Measurements from ENCODE around the gene ELANE. TPM values are rescaled to one million over a fixed set of nuclear protein-coding genes. Genes with fewer than 3 reads are reported as not detected.
"Not testable (repeated sequence)": the region's sequence is repeated elsewhere in the genome, so short reads cannot be mapped to it uniquely, and the experiment has no call there.

ELANE gene
- total RNA-seq, 1 experiment from 2014 or later = not detected

DNA sequence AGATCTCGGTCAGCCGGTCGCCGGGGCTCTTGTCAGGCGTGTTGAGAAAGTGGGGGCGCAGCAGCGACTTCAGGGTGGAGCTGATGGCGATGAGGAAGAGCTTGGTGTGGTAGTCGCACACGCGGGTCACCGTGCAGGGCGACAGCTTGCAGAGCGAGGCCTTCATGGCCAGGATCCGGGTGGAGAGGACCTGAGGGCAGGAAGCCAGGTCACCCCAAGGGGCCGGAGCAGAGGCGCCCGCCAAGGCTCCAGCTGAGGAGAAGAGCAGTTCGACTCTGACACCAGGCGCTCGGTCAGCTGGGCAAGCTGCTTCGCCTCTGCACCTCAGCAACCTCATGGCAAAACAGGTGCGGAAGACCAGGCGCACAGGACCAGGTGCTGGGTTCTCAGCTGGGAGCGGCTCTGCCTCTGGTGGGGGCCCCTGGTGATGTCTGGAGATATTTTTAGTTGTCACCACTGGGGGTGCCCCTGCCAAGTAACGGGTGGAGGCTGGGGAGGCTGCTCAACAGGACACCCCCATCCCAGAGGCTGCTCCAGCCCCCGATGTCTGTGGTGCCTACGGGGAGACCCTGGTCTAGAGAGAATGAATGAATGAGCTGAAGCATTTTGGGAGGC lies 23.3 kb downstream of the ELANE start:
- Mint-ChIP-seq H3K9me3 (ENCODE audit: unreplicated experiment) (no peaks in the 10 kb centered on the region), H3K36me3 (ENCODE audit: insufficient read depth, unreplicated experiment) (peaks cover 59% of the 10 kb centered on the region), H3K27ac (ENCODE audit: unreplicated experiment) (no peak overlapping the region), H3K4me1 (ENCODE audit: low read depth, unreplicated experiment) (no peaks in the 10 kb centered on the region), H3K27me3 (ENCODE audit: insufficient read depth, unreplicated experiment) (no peaks in the 10 kb centered on the region), H3K4me3 (ENCODE audit: unreplicated experiment) (no peak overlapping the region)
- TF ChIP-seq, protein P1, sequence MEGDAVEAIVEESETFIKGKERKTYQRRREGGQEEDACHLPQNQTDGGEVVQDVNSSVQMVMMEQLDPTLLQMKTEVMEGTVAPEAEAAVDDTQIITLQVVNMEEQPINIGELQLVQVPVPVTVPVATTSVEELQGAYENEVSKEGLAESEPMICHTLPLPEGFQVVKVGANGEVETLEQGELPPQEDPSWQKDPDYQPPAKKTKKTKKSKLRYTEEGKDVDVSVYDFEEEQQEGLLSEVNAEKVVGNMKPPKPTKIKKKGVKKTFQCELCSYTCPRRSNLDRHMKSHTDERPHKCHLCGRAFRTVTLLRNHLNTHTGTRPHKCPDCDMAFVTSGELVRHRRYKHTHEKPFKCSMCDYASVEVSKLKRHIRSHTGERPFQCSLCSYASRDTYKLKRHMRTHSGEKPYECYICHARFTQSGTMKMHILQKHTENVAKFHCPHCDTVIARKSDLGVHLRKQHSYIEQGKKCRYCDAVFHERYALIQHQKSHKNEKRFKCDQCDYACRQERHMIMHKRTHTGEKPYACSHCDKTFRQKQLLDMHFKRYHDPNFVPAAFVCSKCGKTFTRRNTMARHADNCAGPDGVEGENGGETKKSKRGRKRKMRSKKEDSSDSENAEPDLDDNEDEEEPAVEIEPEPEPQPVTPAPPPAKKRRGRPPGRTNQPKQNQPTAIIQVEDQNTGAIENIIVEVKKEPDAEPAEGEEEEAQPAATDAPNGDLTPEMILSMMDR (IDR thresholded peaks at IDR 0.05; ENCODE audit: insufficient read depth in 1 of 2, low read depth in 1 of 2, low read length in 1 of 2, severe bottlenecking in 1 of 2, unreplicated experiment in 1 of 2) = no peak
- CTCF ChIA-PET = no interaction called here
- Histone ChIP-seq H3K27me3 (replicated peaks; ENCODE audit: control insufficient read depth, insufficient read depth, low read length) (no peaks in the 10 kb centered on the region), H3K4me1 (no peaks in the 10 kb centered on the region), H3K36me3 (ENCODE audit: control insufficient read depth, insufficient read depth, low read length) (peaks cover 3% of the 10 kb centered on the region), H3K4me3 (ENCODE audit: low read depth, low read length) (no peak overlapping the region), H3K9me3 (no peaks in the 10 kb centered on the region)
- intact Hi-C loops (cut with micrococcal nuclease; ENCODE audit: unreplicated experiment) = no loop called here
- DNase-seq = no peak
- no TSS peak for BruUV-seq (replicated peaks)
- POLR2A ChIA-PET = no interaction called here

- H3K4me1 Mint-ChIP-seq (ENCODE audit: low read depth, unreplicated experiment) = no peaks in the 10 kb centered on the region
- DNase-seq = no peak
- no peaks in the 10 kb centered on the region for H3K4me1 ChIP-seq
- H3K27ac Mint-ChIP-seq (ENCODE audit: unreplicated experiment) = no peak overlapping the region
- H3K36me3 ChIP-seq (ENCODE audit: control insufficient read depth, insufficient read depth, low read length) = peaks cover 1% of the 10 kb centered on the region
- H3K36me3 Mint-ChIP-seq (ENCODE audit: insufficient read depth, unreplicated experiment) = peaks cover 53% of the 10 kb centered on the region
- intact Hi-C loops (cut with micrococcal nuclease; ENCODE audit: unreplicated experiment) = no loop called here
- H3K27me3 Mint-ChIP-seq (ENCODE audit: insufficient read depth, unreplicated experiment) = no peaks in the 10 kb centered on the region
- TF ChIP-seq, protein P1 (IDR thresholded peaks at IDR 0.05; ENCODE audit: insufficient read depth in 1 of 2, low read depth in 1 of 2, low read length in 1 of 2, severe bottlenecking in 1 of 2, unreplicated experiment in 1 of 2) = no peak
- no peaks in the 10 kb centered on the region for H3K9me3 Mint-ChIP-seq (ENCODE audit: unreplicated experiment)
- H3K4me3 Mint-ChIP-seq (ENCODE audit: unreplicated experiment) = no peak overlapping the region
- no peaks in the 10 kb centered on the region for H3K9me3 ChIP-seq
- ChIA-PET POLR2A (no interaction called here), CTCF (no interaction called here)
- H3K4me3 ChIP-seq (ENCODE audit: low read depth, low read length) = no peak overlapping the region
- no TSS peak for BruUV-seq (replicated peaks)
- H3K27me3 ChIP-seq (replicated peaks; ENCODE audit: control insufficient read depth, insufficient read depth, low read length) = no peaks in the 10 kb centered on the region
Measured at GRCh38 chr19:876089-876488, 24.0 kb downstream of the ELANE start.

- ChIA-PET POLR2A (no interaction called here), CTCF (no interaction called here)
- H3K4me3 ChIP-seq (ENCODE audit: low read depth, low read length) = no peak overlapping the region
- no peaks in the 10 kb centered on the region for H3K27me3 ChIP-seq (replicated peaks; ENCODE audit: control insufficient read depth, insufficient read depth, low read length)
- TF ChIP-seq, protein P1 (IDR thresholded peaks at IDR 0.05; ENCODE audit: insufficient read depth in 1 of 2, low read depth in 1 of 2, low read length in 1 of 2, severe bottlenecking in 1 of 2, unreplicated experiment in 1 of 2) = no peak
- no peaks in the 10 kb centered on the region for H3K9me3 Mint-ChIP-seq (ENCODE audit: unreplicated experiment)
- no peak overlapping the region for H3K27ac Mint-ChIP-seq (ENCODE audit: unreplicated experiment)
- no peaks in the 10 kb centered on the region for H3K27me3 Mint-ChIP-seq (ENCODE audit: insufficient read depth, unreplicated experiment)
- no peaks in the 10 kb centered on the region for H3K4me1 Mint-ChIP-seq (ENCODE audit: low read depth, unreplicated experiment)
- no peak for DNase-seq
- H3K36me3 Mint-ChIP-seq (ENCODE audit: insufficient read depth, unreplicated experiment) = peaks cover 53% of the 10 kb centered on the region
- intact Hi-C loops (cut with micrococcal nuclease; ENCODE audit: unreplicated experiment) = no loop called here
- no peaks in the 10 kb centered on the region for H3K4me1 ChIP-seq
- peaks cover 1% of the 10 kb centered on the region; the same call in 1 of the 2 replicates for H3K36me3 ChIP-seq (ENCODE audit: control insufficient read depth, insufficient read depth, low read length)
- BruUV-seq (replicated peaks) = no TSS peak
- H3K9me3 ChIP-seq = no peaks in the 10 kb centered on the region
- no peak overlapping the region for H3K4me3 Mint-ChIP-seq (ENCODE audit: unreplicated experiment)
Measured at GRCh38 chr19:876780-877314, 24.7 kb downstream of the ELANE start.

GRCh38 chr19:877992-878660 lies 26.0 kb downstream of the ELANE start:
- H3K4me3 Mint-ChIP-seq (ENCODE audit: unreplicated experiment); H3K4me1 Mint-ChIP-seq (ENCODE audit: low read depth, unreplicated experiment); CTCF ChIA-PET; H3K4me3 ChIP-seq (ENCODE audit: low read depth, low read length); H3K36me3 ChIP-seq (ENCODE audit: control insufficient read depth, insufficient read depth, low read length); H3K9me3 ChIP-seq; intact Hi-C loops (cut with micrococcal nuclease; ENCODE audit: unreplicated experiment); H3K27me3 Mint-ChIP-seq (ENCODE audit: insufficient read depth, unreplicated experiment); H3K27me3 ChIP-seq (replicated peaks; ENCODE audit: control insufficient read depth, insufficient read depth, low read length); DNase-seq; BruUV-seq (replicated peaks); H3K27ac Mint-ChIP-seq (ENCODE audit: unreplicated experiment); H3K4me1 ChIP-seq; H3K9me3 Mint-ChIP-seq (ENCODE audit: unreplicated experiment); POLR2A ChIA-PET: not testable (repeated sequence)
- peaks cover 48% of the 10 kb centered on the region for H3K36me3 Mint-ChIP-seq (ENCODE audit: insufficient read depth, unreplicated experiment)

All from Caco-2 (cell line).